ENCODE data around the gene MOB3C. TPM values are rescaled to one million over a fixed set of nuclear protein-coding genes. Genes with fewer than 3 reads are reported as not detected.

Gene MOB3C
- total RNA-seq, 6 experiments from 2014 or later = 2.6 to 6.3 (median 5.7) TPM

DNA sequence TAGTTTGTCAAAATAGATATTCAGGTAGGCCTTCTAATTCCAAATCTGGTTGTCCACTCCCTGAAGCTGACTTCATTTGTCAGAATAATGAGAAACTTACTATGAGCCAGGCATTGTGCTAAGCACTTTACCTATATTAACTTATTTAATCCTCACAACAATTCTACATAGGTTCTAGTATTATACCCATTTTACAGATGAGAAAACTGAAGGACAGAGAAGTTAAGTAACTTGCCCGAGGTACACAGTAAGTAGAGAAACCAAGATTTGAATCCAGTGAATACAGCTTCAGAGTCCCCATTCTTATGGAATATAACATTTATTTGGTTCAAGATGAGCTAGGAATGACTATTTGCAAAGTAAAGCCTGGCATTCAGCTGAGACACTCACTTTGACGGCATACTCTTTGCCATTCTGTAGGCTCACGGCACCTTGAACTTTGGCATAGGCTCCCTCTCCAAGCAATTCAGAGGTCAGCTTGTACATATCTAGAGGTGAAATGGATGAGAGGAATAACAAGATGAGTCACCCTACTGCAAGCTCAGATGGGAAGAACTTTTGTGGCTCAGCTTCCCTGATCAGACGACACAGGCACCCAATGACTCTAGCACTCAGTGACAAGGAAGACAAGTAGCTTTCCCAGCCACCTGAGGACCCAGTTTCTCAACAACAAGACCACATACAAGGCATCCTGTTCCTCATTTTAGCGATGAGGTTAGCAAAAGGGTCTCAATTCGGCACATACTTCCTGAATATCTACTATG lies 36.3 kb downstream of the MOB3C start:
- no peak for TF ChIP-seq POLR2A (IDR thresholded peaks at IDR 0.05)
- TF ChIP-seq CTCF (IDR thresholded peaks at IDR 0.05) = no peak
- H3K27ac ChIP-seq = no peak overlapping the region
- DNase-seq = no peak
- WGBS (ENCODE audit: insufficient coverage, low coverage, low lambda C conversion rate, missing lambda C conversion rate) = 83% methylated on average over 5 of the region's 6 CpGs
- H3K36me3 ChIP-seq = peaks cover 0 to 52% (median 3%) of the 10 kb centered on the region in 4 donors
- ATAC-seq = peak in 2 of 4 donors; percentile 34 to 45
- no peaks in the 10 kb centered on the region for H3K9me3 ChIP-seq
- H3K4me1 ChIP-seq = no peaks in the 10 kb centered on the region
- intact Hi-C loops (cut with DNase I) = no loop called here
- H3K4me3 ChIP-seq = no peak overlapping the region
- no peaks in the 10 kb centered on the region for H3K27me3 ChIP-seq

GRCh38 chr1:46577671-46578070 lies 38.9 kb downstream of the MOB3C start:
- no peak for TF ChIP-seq CTCF (IDR thresholded peaks at IDR 0.05)
- no peak for TF ChIP-seq POLR2A (IDR thresholded peaks at IDR 0.05)
- peaks cover 0 to 46% (median 3%) of the 10 kb centered on the region in 4 donors for H3K36me3 ChIP-seq
- 100% methylated on average over 1 of the region's 4 CpGs for WGBS (ENCODE audit: insufficient coverage, low coverage, low lambda C conversion rate, missing lambda C conversion rate)

DNA sequence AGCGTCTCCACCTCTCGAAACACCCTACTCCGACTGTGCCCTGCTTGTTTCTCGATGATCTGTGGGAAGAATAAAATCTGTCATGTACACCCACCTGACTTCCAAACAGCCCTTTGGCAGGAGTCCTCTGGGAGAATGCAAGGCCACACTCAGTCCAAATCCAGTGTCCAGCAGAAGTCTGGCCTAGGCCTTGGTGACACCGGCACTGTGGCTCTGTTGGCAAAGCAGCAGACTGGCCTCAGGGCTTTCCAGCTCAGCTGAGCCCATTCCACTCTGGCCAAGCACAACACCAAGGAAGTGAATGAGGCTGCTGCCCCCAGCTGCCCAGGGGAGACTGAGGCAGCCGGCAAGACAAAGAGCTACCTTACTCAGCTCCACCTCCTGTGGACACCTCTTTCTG lies 40.0 kb downstream of the MOB3C start:
- TF ChIP-seq POLR2A (IDR thresholded peaks at IDR 0.05) (no peak), CTCF (IDR thresholded peaks at IDR 0.05) (no peak)
- no peak for ATAC-seq

More at GRCh38 chr1:46577671-46578070, 38.9 kb downstream of the MOB3C start:
- Histone ChIP-seq H3K4me1 (no peaks in the 10 kb centered on the region), H3K27ac (no peak overlapping the region), H3K9me3 (no peaks in the 10 kb centered on the region), H3K4me3 (no peak overlapping the region), H3K27me3 (no peaks in the 10 kb centered on the region)
- intact Hi-C loops (cut with DNase I) = no loop called here
- ATAC-seq = no peak
- DNase-seq = no peak

GRCh38 chr1:46575778-46576177 lies 40.8 kb downstream of the MOB3C start:
- Histone ChIP-seq H3K36me3 (peaks cover 3 to 42% (median 3%) of the 10 kb centered on the region in 4 donors), H3K27me3 (no peaks in the 10 kb centered on the region), H3K4me1 (no peaks in the 10 kb centered on the region), H3K4me3 (no peak overlapping the region), H3K27ac (no peak overlapping the region), H3K9me3 (no peaks in the 10 kb centered on the region)
- TF ChIP-seq CTCF (IDR thresholded peaks at IDR 0.05) (no peak), POLR2A (IDR thresholded peaks at IDR 0.05) (no peak)
- intact Hi-C loops (cut with DNase I) = no loop called here
- no CpG with 5 or more reads among the region's 3 CpGs for WGBS (ENCODE audit: insufficient coverage, low coverage, low lambda C conversion rate, missing lambda C conversion rate)
- ATAC-seq (no peak), DNase-seq (no peak)

More for the DNA sequence above, 40.0 kb downstream of the MOB3C start:
- no peak for DNase-seq
- intact Hi-C loops (cut with DNase I) = no loop called here
- Histone ChIP-seq H3K9me3 (no peaks in the 10 kb centered on the region), H3K4me1 (no peaks in the 10 kb centered on the region), H3K36me3 (peaks cover 0 to 42% (median 3%) of the 10 kb centered on the region in 4 donors), H3K27me3 (no peaks in the 10 kb centered on the region), H3K27ac (no peak overlapping the region), H3K4me3 (no peak overlapping the region)
- no CpG with 5 or more reads among the region's 6 CpGs for WGBS (ENCODE audit: insufficient coverage, low coverage, low lambda C conversion rate, missing lambda C conversion rate)
